Mesenchymal stem cell (in vitro differentiated cells and primary cell): ENCODE data around the gene SMOC2.

Source experiments
- DNase-seq: peaks from one replicate; pipeline ENCODE4 v3.0.0-alpha.2; 2013
- H2AFZ ChIP-seq: one replicate; pipeline ENCODE4 v1.6.1; 2013; ENCODE audit warnings: low read depth, mild to moderate bottlenecking, control low read depth, inconsistent platforms, low read length, moderate library complexity
- H2AK5ac ChIP-seq: 2 replicates; pipeline ENCODE4 v1.6.1; 2013; ENCODE audit warnings: low read length, moderate library complexity, mild to moderate bottlenecking, inconsistent platforms; ENCODE audit not compliant: severe bottlenecking
- H2BK120ac ChIP-seq: one replicate; pipeline ENCODE4 v1.6.1; 2013; ENCODE audit warnings: low read depth, mild to moderate bottlenecking, inconsistent platforms, low read length, moderate library complexity
- H2BK12ac ChIP-seq, 2 experiments: one replicate each; pipeline ENCODE4 v1.6.1; 2013; ENCODE audit warnings: inconsistent platforms in 2 of 2, low read length in 2 of 2, mild to moderate bottlenecking in 2 of 2, moderate library complexity in 2 of 2, control low read depth in 1 of 2
- H2BK15ac ChIP-seq: one replicate; pipeline ENCODE4 v1.6.1; 2013; ENCODE audit warnings: mild to moderate bottlenecking, low read depth, inconsistent platforms; ENCODE audit not compliant: poor library complexity, severe bottlenecking
- H2BK5ac ChIP-seq: 2 replicates; pipeline ENCODE4 v1.6.1; 2013; ENCODE audit warnings: low read depth, mild to moderate bottlenecking, low read length, control low read depth, inconsistent platforms; ENCODE audit not compliant: poor library complexity, severe bottlenecking
- H3K14ac ChIP-seq, 2 experiments: one replicate each; pipeline ENCODE4 v1.6.1; 2013; ENCODE audit warnings: inconsistent platforms in 2 of 2, low read length in 2 of 2, control low read depth in 1 of 2, mild to moderate bottlenecking in 1 of 2, moderate library complexity in 1 of 2
- H3K18ac ChIP-seq, 2 experiments: one replicate each; pipeline ENCODE4 v1.6.1; 2013; ENCODE audit warnings: inconsistent platforms in 2 of 2, low read length in 2 of 2, control low read depth in 1 of 2, low read depth in 1 of 2, mild to moderate bottlenecking in 1 of 2
- H3K23ac ChIP-seq, 2 experiments: one replicate each; pipeline ENCODE4 v1.6.1; 2013; ENCODE audit warnings: inconsistent platforms in 2 of 2, low read length in 2 of 2, mild to moderate bottlenecking in 2 of 2, moderate library complexity in 2 of 2, control low read depth in 1 of 2
- H3K27ac ChIP-seq: 2 replicates; pipeline ENCODE4 v1.5.1; 2013; ENCODE audit warnings: mild to moderate bottlenecking, moderate library complexity, low read length, control low read depth, inconsistent platforms; ENCODE audit not compliant: poor library complexity, severe bottlenecking
- H3K27me3 ChIP-seq, 2 experiments: 2 replicates each; pipeline versions ENCODE4 v1.6.1 to v1.7.0; 2013; ENCODE audit warnings: low read length in 2 of 2, mild to moderate bottlenecking in 2 of 2, moderate library complexity in 2 of 2, control low read depth in 1 of 2, inconsistent platforms in 1 of 2; ENCODE audit not compliant: control insufficient read depth in 1 of 2, insufficient read depth in 1 of 2
- H3K36me3 ChIP-seq, 2 experiments: 2 replicates each; pipeline versions ENCODE4 v1.6.1 to v1.7.0; 2013; ENCODE audit warnings: low read length in 2 of 2, control low read depth in 1 of 2, inconsistent platforms in 1 of 2, low read depth in 1 of 2, mild to moderate bottlenecking in 1 of 2; ENCODE audit not compliant: insufficient read depth in 2 of 2, control insufficient read depth in 1 of 2
- H3K4ac ChIP-seq, 2 experiments: one replicate each; pipeline ENCODE4 v1.6.1; 2013; ENCODE audit warnings: inconsistent platforms in 2 of 2, low read length in 2 of 2, mild to moderate bottlenecking in 2 of 2, moderate library complexity in 2 of 2, control low read depth in 1 of 2, low read depth in 1 of 2
- H3K4me1 ChIP-seq: 2 replicates; pipeline ENCODE4 v1.6.1; 2013; ENCODE audit warnings: low read depth, low read length, control low read depth; ENCODE audit not compliant: control insufficient read depth, insufficient read depth
- H3K4me2 ChIP-seq: 2 replicates; pipeline ENCODE4 v1.6.1; 2013; ENCODE audit warnings: low read length, mild to moderate bottlenecking, inconsistent platforms; ENCODE audit not compliant: poor library complexity, severe bottlenecking
- H3K4me3 ChIP-seq, 2 experiments: 2 replicates each; pipeline versions ENCODE4 v1.5.1 to v1.7.0; 2013; ENCODE audit warnings: low read length in 2 of 2, mild to moderate bottlenecking in 2 of 2, control low read depth in 1 of 2, low read depth in 1 of 2; ENCODE audit not compliant: insufficient read depth in 1 of 2
- H3K79me1 ChIP-seq: replicated peaks from 2 replicates; pipeline ENCODE4 v1.6.1; 2013; ENCODE audit warnings: mild to moderate bottlenecking, control low read depth, low read length, inconsistent platforms; ENCODE audit not compliant: poor library complexity, severe bottlenecking
- H3K9ac ChIP-seq: 2 replicates; pipeline ENCODE4 v1.7.0; 2013; ENCODE audit warnings: mild to moderate bottlenecking, low read length, moderate library complexity
- H3K9me3 ChIP-seq: 2 replicates; pipeline ENCODE4 v1.7.0; 2013; ENCODE audit warnings: mild to moderate bottlenecking, low read length; ENCODE audit not compliant: control insufficient read depth
- H4K8ac ChIP-seq: one replicate; pipeline ENCODE4 v1.6.1; 2013; ENCODE audit warnings: inconsistent platforms, mild to moderate bottlenecking, low read length, moderate library complexity
- H4K91ac ChIP-seq: one replicate; pipeline ENCODE4 v1.6.1; 2013; ENCODE audit warnings: mild to moderate bottlenecking, low read length, inconsistent platforms
- WGBS: methylation state at CpG from one replicate; pipeline ENCODE4 v1.1.7; 2013; ENCODE audit warnings: mixed read lengths; 5-methylcytosine and 5-hydroxymethylcytosine counted together

Gene SMOC2

GRCh38 chr6:168412456-168412855, 28.5 kb upstream of the SMOC2 start:
- H2BK120ac ChIP-seq: no peak overlapping the region
- no peaks in the 10 kb centered on the region for H3K36me3 ChIP-seq
- no peak for DNase-seq
- no peak overlapping the region for H4K8ac ChIP-seq
- no peaks in the 10 kb centered on the region for H3K4me1 ChIP-seq
- H3K9me3 ChIP-seq: no peaks in the 10 kb centered on the region
- no peak overlapping the region for H3K4me3 ChIP-seq
- no peak overlapping the region for H3K4ac ChIP-seq
- no peaks in the 10 kb centered on the region for H3K79me1 ChIP-seq
- H2AFZ ChIP-seq: no peak overlapping the region
- no peak overlapping the region for H4K91ac ChIP-seq
- WGBS: 93% methylated on average over 18 of the region's 18 CpGs
- no peak overlapping the region for H3K9ac ChIP-seq
- H3K27ac ChIP-seq: no peak overlapping the region
- no peak overlapping the region for H3K4me2 ChIP-seq
- H3K18ac ChIP-seq: no peak overlapping the region
- H3K23ac ChIP-seq: no peak overlapping the region
- H2BK15ac ChIP-seq: no peak overlapping the region
- no peak overlapping the region for H2BK5ac ChIP-seq
- no peak overlapping the region for H3K14ac ChIP-seq
- no peak overlapping the region for H2AK5ac ChIP-seq
- no peak overlapping the region for H2BK12ac ChIP-seq
- peaks cover 4 to 31% of the 10 kb centered on the region in 2 experiments for H3K27me3 ChIP-seq

GRCh38 chr6:168413018-168413720, 27.8 kb upstream of the SMOC2 start:
- H4K8ac ChIP-seq: no peak overlapping the region
- H2BK5ac ChIP-seq: no peak overlapping the region

GRCh38 chr6:168413856-168414255, 27.1 kb upstream of the SMOC2 start:
- no peak overlapping the region for H2BK12ac ChIP-seq
- H3K9me3 ChIP-seq: no peaks in the 10 kb centered on the region
- H3K9ac ChIP-seq: no peak overlapping the region
- H4K8ac ChIP-seq: no peak overlapping the region
- no peak for DNase-seq
- no peak overlapping the region for H2BK120ac ChIP-seq
- H3K14ac ChIP-seq: no peak overlapping the region
- WGBS: 88% methylated on average over 16 of the region's 17 CpGs
- H3K23ac ChIP-seq: no peak overlapping the region
- H2AFZ ChIP-seq: no peak overlapping the region
- no peaks in the 10 kb centered on the region for H3K79me1 ChIP-seq
- H2BK15ac ChIP-seq: no peak overlapping the region
- H3K4me3 ChIP-seq: no peak overlapping the region
- no peak overlapping the region for H3K18ac ChIP-seq
- no peak overlapping the region for H4K91ac ChIP-seq
- peaks cover 16 to 41% of the 10 kb centered on the region in 2 experiments for H3K27me3 ChIP-seq
- H3K4ac ChIP-seq: no peak overlapping the region
- no peak overlapping the region for H2AK5ac ChIP-seq
- no peak overlapping the region for H3K27ac ChIP-seq
- H3K4me2 ChIP-seq: no peak overlapping the region
- H3K36me3 ChIP-seq: no peaks in the 10 kb centered on the region
- no peaks in the 10 kb centered on the region for H3K4me1 ChIP-seq
- no peak overlapping the region for H2BK5ac ChIP-seq

More at GRCh38 chr6:168413018-168413720, 27.8 kb upstream of the SMOC2 start:
- H2BK15ac ChIP-seq: no peak overlapping the region
- DNase-seq: no peak
- no peaks in the 10 kb centered on the region for H3K9me3 ChIP-seq
- no peak overlapping the region for H3K4me3 ChIP-seq
- no peak overlapping the region for H2BK120ac ChIP-seq
- H3K14ac ChIP-seq: no peak overlapping the region
- no peak overlapping the region for H3K4me2 ChIP-seq
- H3K27me3 ChIP-seq: peaks cover 10 to 36% of the 10 kb centered on the region in 2 experiments
- no peaks in the 10 kb centered on the region for H3K4me1 ChIP-seq
- H2AFZ ChIP-seq: no peak overlapping the region
- H3K23ac ChIP-seq: no peak overlapping the region
- no peak overlapping the region for H3K4ac ChIP-seq
- no peak overlapping the region for H3K27ac ChIP-seq
- no peaks in the 10 kb centered on the region for H3K79me1 ChIP-seq
- no peak overlapping the region for H4K91ac ChIP-seq
- H2AK5ac ChIP-seq: no peak overlapping the region
- H3K9ac ChIP-seq: no peak overlapping the region
- H2BK12ac ChIP-seq: no peak overlapping the region
- H3K18ac ChIP-seq: no peak overlapping the region
- no peaks in the 10 kb centered on the region for H3K36me3 ChIP-seq
- 95% methylated on average over 40 of the region's 59 CpGs for WGBS

- Histone ChIP-seq H3K14ac (no peak overlapping the region), H2BK15ac (no peak overlapping the region), H3K4ac (no peak overlapping the region), H3K4me1 (no peaks in the 10 kb centered on the region), H3K27me3 (peaks cover 16 to 43% of the 10 kb centered on the region in 2 experiments), H2BK5ac (no peak overlapping the region), H3K23ac (no peak overlapping the region), H3K27ac (no peak overlapping the region), H2BK120ac (no peak overlapping the region), H4K91ac (no peak overlapping the region), H3K18ac (no peak overlapping the region), H2AK5ac (no peak overlapping the region), H2AFZ (no peak overlapping the region), H2BK12ac (no peak overlapping the region), H3K9me3 (no peaks in the 10 kb centered on the region), H3K9ac (no peak overlapping the region), H3K4me2 (no peak overlapping the region), H3K4me3 (no peak overlapping the region), H3K36me3 (no peaks in the 10 kb centered on the region), H4K8ac (no peak overlapping the region), H3K79me1 (no peaks in the 10 kb centered on the region)
- DNase-seq: no peak
- 80% methylated on average over 14 of the region's 14 CpGs for WGBS
Observed at GRCh38 chr6:168414336-168415097, 26.5 kb upstream of the SMOC2 start.
